Calu3 (cell line): ENCODE measurements around the gene ABR. TPM values are rescaled to one million over a fixed set of nuclear protein-coding genes. Genes with fewer than 3 reads are reported as not detected.

Experiments used
- BruUV-seq: library from RNA; stranded (reverse); fragments of 400-500 nt; replicated peaks from 2 replicates; lab custom pipeline; 2021; lab: Mats Ljungman, UMichigan
- CTCF ChIA-PET: fragments of 300-600 bp; sonication (Branson Sonifier 250); formaldehyde crosslinking; loops from one replicate; lab custom pipeline; 2022; ENCODE audit warnings: antibody characterized with exemption; lab: Charles Lee
- DNase-seq: peaks from one replicate; pipeline ENCODE4 v3.0.0; 2022
- H3K27ac Mint-ChIP-seq: one replicate; pipeline ENCODE4 v1.8.0; 2022; ENCODE audit warnings: mixed read lengths; ENCODE audit not compliant: unreplicated experiment
- H3K27me3 Mint-ChIP-seq: one replicate; pipeline ENCODE4 v1.8.0; 2022; ENCODE audit warnings: mixed read lengths; ENCODE audit not compliant: unreplicated experiment
- H3K36me3 Mint-ChIP-seq: one replicate; pipeline ENCODE4 v1.8.0; 2022; ENCODE audit warnings: mild to moderate bottlenecking, moderate library complexity, mixed read lengths; ENCODE audit not compliant: insufficient read depth, unreplicated experiment
- H3K4me1 Mint-ChIP-seq: one replicate; pipeline ENCODE4 v1.8.0; 2022; ENCODE audit warnings: mild to moderate bottlenecking, low read depth, mixed read lengths; ENCODE audit not compliant: unreplicated experiment
- H3K4me3 Mint-ChIP-seq: one replicate; pipeline ENCODE4 v1.8.0; 2022; ENCODE audit warnings: mild to moderate bottlenecking, low read depth, moderate library complexity, mixed read lengths; ENCODE audit not compliant: unreplicated experiment
- H3K9me3 Mint-ChIP-seq: one replicate; pipeline ENCODE4 v1.8.0; 2022; ENCODE audit warnings: low read depth, mixed read lengths; ENCODE audit not compliant: unreplicated experiment
- CTCF ChIP-seq: fragments of 200-600 bp; IDR thresholded peaks from one replicate; pipeline ENCODE4 v1.8.0; 2022; ENCODE audit warnings: antibody characterized with exemption; ENCODE audit not compliant: unreplicated experiment
- intact Hi-C: fragments of 100-400 bp; cut with micrococcal nuclease; formaldehyde crosslinking; loops from one replicate; pipeline ENCODE4 v1.10.0; 2022; ENCODE audit not compliant: unreplicated experiment
- total RNA-seq: library from RNA; stranded (reverse); gene quantifications from 2 replicates; pipeline ENCODE4 v1.2.3, GENCODE V29; 2022

The ABR gene
- total RNA-seq, 1 experiment from 2014 or later: 92.7 TPM

- Mint-ChIP-seq H3K4me1 (peaks cover 8% of the 10 kb centered on the region), H3K9me3 (no peaks in the 10 kb centered on the region), H3K27ac (peak overlapping the region; percentile 83), H3K27me3 (no peaks in the 10 kb centered on the region), H3K4me3 (no peak overlapping the region), H3K36me3 (peaks cover 12% of the 10 kb centered on the region)
- peak; percentile 80 for DNase-seq
- BruUV-seq: no TSS peak
- CTCF ChIA-PET: interaction anchor here (0.7 to 2.3 kb wide), 6 partner anchors 25 to 397 kb away, joined by 3 to 22 read pairs (median 6); no protein-coding TSS in a partner anchor
- intact Hi-C loops: loop anchor here (10.0 kb wide), 1 partner anchor 83 kb away; no protein-coding TSS in a partner anchor
- peak; percentile 60 for TF ChIP-seq CTCF
Measured at GRCh38 chr17:1147664-1148063, 32.1 kb downstream of the ABR start.

GRCh38 chr17:1146561-1147265 lies 33.1 kb downstream of the ABR start:
- BruUV-seq: no TSS peak
- DNase-seq: no peak
- Mint-ChIP-seq H3K4me3 (no peak overlapping the region), H3K9me3 (no peaks in the 10 kb centered on the region), H3K4me1 (peaks cover 8% of the 10 kb centered on the region), H3K36me3 (peaks cover 12% of the 10 kb centered on the region), H3K27me3 (no peaks in the 10 kb centered on the region), H3K27ac (peak overlapping the region; percentile 31)
- intact Hi-C loops: loop anchor here (10.0 kb wide), 1 partner anchor 82 kb away; no protein-coding TSS in a partner anchor
- no peak for TF ChIP-seq CTCF
- CTCF ChIA-PET: interaction anchor here (1.3 to 2.3 kb wide), 4 partner anchors 24 to 88 kb away, joined by 3 to 22 read pairs (median 8); no protein-coding TSS in a partner anchor

DNA sequence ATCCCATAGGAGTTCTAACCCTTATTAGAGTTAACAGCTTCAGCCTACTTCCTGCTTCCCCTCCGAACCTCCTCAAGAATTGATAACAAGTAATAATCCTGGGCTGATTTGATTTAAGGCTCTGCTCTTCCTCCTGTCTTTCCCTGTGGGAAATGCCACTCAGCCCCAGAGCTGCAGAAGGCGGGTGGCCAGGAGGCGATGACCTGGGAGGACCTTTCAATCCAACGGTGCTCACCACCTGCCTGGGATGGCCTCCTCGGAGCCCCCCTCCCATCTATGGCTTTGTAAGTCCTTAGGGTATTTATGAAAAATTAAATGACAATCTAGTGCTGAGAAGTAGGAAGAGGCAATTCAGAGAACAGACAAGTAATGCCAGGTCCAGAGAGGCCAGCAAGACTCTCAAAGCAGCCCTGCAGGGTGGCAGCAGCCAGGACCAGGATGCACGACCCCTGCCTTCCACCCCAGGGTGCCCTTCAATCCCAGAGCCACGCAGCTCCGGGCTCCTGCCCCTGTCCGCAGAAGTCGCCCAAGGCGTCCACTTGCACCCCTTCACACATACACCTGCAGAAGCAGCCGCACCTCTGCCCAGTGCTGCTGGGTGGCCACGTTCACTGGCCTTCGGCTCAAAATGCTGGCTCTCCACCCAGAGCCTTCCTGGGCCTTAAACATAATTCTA lies 34.3 kb downstream of the ABR start:
- no peaks in the 10 kb centered on the region for H3K27me3 Mint-ChIP-seq
- intact Hi-C loops: loop anchor here (10.0 kb wide), 1 partner anchor 81 kb away; no protein-coding TSS in a partner anchor
- H3K4me1 Mint-ChIP-seq: no peaks in the 10 kb centered on the region
- CTCF ChIA-PET: no interaction called here
- BruUV-seq: no TSS peak
- H3K27ac Mint-ChIP-seq: no peak overlapping the region
- TF ChIP-seq CTCF: no peak
- H3K9me3 Mint-ChIP-seq: no peaks in the 10 kb centered on the region
- H3K4me3 Mint-ChIP-seq: no peak overlapping the region
- DNase-seq: no peak
- H3K36me3 Mint-ChIP-seq: peaks cover 12% of the 10 kb centered on the region

- TF ChIP-seq CTCF: no peak
- CTCF ChIA-PET: no interaction called here
- Mint-ChIP-seq H3K36me3 (peaks cover 6% of the 10 kb centered on the region), H3K4me1 (no peaks in the 10 kb centered on the region), H3K4me3 (no peak overlapping the region), H3K27me3 (no peaks in the 10 kb centered on the region), H3K27ac (no peak overlapping the region), H3K9me3 (no peaks in the 10 kb centered on the region)
- BruUV-seq: no TSS peak
- intact Hi-C loops: loop anchor here (10.0 kb wide), 1 partner anchor 79 kb away; no protein-coding TSS in a partner anchor
- no peak for DNase-seq
Measured at GRCh38 chr17:1144162-1144561, 35.6 kb downstream of the ABR start.
